Erythroblast (primary cell): ENCODE results near the gene HAUS6.
"Not testable (repeated sequence)": the region's sequence is repeated elsewhere in the genome, so short reads cannot be mapped to it uniquely, and the experiment has no call there.

Source experiments
- DNase-seq, 2 experiments: peaks; one replicate each; lab custom pipeline; 2025; lab: John Stamatoyannopoulos, UW
- GATA1 ChIP-seq: IDR thresholded peaks from 2 replicates; pipeline ENCODE4 v1.6.1; 2011; ENCODE audit warnings: low read depth, mild to moderate bottlenecking, control low read depth, low read length, moderate library complexity
- POLR2A ChIP-seq: IDR thresholded peaks from 2 replicates; pipeline ENCODE4 v1.6.1; 2011; ENCODE audit warnings: mild to moderate bottlenecking, low read length

Gene HAUS6, protein sequence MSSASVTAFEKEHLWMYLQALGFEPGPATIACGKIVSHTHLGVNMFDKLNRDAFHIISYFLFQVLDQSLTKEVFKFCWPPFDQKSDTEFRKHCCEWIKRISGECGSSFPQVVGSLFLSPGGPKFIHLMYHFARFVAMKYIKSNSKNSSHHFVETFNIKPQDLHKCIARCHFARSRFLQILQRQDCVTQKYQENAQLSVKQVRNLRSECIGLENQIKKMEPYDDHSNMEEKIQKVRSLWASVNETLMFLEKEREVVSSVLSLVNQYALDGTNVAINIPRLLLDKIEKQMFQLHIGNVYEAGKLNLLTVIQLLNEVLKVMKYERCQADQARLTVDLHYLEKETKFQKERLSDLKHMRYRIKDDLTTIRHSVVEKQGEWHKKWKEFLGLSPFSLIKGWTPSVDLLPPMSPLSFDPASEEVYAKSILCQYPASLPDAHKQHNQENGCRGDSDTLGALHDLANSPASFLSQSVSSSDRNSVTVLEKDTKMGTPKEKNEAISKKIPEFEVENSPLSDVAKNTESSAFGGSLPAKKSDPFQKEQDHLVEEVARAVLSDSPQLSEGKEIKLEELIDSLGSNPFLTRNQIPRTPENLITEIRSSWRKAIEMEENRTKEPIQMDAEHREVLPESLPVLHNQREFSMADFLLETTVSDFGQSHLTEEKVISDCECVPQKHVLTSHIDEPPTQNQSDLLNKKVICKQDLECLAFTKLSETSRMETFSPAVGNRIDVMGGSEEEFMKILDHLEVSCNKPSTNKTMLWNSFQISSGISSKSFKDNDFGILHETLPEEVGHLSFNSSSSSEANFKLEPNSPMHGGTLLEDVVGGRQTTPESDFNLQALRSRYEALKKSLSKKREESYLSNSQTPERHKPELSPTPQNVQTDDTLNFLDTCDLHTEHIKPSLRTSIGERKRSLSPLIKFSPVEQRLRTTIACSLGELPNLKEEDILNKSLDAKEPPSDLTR

DNA sequence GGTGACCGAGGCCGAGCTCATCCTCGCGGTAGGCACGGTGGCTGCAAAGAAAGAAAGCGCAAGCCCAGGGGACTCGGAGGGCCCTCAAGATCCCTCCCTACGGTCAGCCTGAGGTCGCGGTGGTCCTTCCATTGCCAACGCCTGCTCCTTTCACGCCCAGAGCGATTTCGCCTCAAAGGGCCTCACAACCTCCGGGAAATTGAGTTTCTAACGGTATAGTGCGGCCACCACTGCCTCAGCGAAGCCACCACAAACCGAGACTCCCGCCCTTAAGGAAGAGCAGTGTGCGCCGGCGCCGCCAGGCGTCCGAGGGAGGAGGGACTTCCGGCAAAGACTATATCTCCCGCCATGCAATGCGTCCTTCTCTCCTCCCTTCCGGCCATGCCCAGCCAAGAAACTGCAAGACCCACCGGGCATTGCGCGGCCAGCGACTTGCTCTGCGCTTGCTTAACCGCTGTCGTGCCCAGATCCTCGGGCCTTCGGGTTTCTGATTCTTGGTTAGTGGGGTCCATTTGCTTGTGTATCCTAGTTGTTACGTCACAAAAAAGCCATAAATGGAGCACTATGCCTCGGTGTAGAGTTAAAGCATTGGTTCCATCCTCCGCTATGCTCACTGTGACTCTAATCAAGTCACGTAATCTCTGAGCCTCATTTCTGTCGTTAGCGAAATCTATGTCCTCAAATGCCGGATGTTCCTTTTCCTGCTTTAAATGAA is at the start of gene HAUS6:
Gene HAUS6 (minus strand): TSS at position 274 of the 715 bp plus-strand sequence. CDS start 253 bp downstream, at position 21.
- TF ChIP-seq POLR2A (peak; percentile 97), GATA1 (no peak)
- DNase-seq, result peak; percentile 98

DNA sequence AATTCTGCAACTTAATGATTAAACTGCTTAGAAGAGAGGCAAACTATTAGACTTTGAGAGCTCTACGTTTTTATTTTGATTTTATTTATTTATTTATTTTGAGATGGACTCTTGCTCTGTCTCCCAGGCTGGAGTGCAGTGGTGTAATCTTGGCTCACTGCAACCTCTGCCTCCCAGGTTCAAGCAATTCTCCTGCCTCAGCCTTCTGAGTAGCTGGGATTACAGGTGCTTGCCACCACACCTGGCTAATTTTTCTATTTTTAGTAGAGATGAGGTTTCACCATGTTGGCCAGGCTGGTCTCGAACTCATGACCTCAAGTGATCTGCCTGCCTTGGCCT is 49.4 kb upstream of the HAUS6 start:
- DNase-seq, result not testable (repeated sequence)

DNA sequence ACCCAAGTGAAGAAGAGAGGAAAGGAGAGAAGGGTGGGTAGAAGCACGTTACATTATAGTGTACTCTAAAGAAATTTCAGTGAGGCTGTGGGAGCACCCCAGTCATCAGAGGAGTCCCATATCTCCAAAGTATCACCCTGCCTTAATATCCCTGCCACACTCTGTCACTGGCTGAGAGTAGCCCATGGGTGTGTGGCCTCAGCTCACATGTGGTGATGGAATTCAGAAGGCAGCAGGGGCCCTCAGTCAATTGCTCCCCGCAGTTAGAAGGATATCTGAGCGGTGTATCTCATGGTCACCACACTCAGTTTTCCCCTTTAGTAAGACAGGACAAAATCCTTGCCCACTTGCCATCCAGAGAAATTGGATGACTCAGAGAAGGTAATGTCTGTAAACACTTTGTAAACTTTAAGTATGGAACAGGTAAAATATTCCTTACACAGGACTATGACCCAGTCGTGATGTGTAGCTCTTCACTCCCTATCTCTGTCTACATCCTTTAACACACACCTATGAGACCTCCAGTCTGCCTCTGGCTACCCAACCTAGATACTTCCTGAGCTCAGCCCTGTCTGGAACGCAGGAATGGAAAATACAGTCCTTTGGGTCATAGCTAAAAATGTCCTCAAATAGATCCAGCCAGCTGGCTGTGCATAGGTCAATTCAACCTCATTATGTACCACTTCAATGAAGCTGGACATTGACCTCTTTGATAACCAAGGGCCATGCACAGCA is 48.9 kb upstream of the HAUS6 start:
- DNase-seq, result no peak
- TF ChIP-seq GATA1 (no peak), POLR2A (no peak)

DNA sequence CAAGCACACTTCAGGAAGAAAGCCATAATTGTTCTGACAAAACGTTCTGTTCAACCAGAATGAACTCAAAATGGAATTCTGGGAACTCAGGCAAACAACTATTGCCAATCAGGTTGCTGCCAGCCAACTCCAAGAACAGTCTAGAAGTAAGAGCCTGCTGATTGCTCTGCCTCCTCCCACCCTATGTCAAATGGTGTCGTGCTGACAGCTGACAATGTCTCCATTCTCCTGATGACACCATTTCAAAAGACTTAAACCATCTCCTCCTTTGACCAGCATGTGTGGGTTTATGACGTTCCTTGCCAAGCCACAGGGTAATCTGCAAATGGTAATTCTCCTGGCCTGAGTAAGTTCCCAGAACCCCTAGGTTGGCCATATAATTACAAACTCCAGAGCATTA is 46.5 kb upstream of the HAUS6 start:
- TF ChIP-seq POLR2A (no peak), GATA1 (no peak)
- DNase-seq, result no peak

DNA sequence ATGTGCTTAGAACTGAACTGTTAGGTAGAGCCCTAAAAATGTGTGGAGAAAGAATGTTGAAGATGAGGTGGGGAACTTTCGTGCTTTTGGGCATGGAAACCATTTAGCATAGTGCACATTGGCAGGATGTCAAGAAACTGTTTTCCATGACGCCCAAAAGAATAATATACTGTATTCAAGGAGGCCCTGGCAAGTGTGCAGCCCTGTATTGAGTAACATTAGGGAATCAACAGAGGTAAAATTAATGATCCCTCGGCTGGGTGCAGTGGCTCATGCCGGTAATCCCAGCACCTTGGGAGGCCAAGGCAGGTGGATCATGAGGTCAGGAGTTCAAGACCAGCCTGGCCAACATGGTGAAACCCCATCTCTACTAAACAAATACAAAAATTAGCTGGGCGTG is 45.5 kb upstream of the HAUS6 start:
- DNase-seq, result no peak
- TF ChIP-seq GATA1 (no peak), POLR2A (no peak)

DNA sequence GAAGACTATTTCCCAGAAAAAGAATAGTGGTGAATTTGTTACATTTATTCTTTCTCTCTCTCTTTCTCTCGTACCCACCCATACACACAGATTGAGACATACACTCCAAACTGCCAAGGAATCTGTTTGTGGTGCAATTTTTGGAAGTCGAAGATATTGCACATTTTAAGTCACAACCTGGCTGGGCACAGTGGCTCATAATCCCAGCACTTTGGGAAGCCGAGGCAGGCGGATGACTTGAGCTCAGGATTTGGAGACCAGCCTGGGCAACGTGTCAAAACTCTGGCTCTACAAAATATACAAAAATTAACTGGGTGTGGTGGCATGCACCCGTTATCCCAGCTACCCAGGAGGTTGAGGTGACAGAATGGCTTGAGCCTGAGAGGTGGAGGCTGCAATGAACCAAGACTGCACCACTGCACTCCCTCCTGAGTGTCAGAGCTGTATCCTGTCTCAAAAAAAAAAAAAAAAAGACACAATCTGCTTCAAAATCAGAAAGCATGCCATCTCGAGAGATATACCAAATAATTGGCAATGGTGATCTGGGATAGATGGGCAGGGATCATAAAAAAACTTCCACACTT is 43.8 kb upstream of the HAUS6 start:
- peak; percentile 38 to 55 for DNase-seq
- TF ChIP-seq GATA1 (no peak), POLR2A (no peak)

DNA sequence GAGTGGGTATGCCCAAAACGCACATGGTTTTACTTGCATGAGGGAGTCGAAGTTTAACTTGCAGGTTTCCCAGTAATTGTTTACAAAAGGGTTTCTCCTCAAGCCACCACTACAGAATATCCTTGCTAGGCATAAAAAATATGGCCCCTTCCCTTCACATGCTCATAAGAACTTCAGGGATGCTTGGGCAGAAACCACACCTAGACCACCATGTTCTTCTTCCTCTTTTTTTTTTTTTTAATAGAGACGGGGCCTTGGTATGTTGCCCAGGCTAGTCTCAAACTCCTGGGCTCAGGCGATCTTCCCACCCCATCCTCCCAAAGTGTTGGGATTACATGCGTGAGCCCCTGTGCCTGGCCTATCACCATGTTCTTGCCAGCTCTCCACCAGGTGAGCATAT is 43.2 kb upstream of the HAUS6 start:
- TF ChIP-seq GATA1, result no peak
- TF ChIP-seq POLR2A, result no peak

DNA sequence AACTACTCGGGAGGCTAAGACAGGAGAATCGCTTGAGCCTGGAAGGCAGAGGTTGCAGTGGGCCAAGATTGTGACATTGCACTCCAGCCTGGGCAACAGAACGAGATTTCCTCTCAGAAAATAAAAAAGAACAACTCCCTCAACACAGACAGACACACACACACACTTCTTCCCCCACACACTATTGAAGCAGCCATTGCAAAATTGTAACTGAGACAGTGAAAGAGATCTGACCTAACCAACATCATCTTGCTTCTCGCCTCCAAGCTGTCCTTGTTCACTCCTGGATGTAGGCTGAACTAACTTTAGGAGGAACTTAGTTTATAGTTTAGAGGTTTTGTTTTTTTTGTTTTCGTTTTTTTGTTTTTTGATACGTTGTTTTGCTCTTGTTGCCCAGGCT is 37.6 kb upstream of the HAUS6 start:
- no peak for TF ChIP-seq GATA1
- no peak for DNase-seq

More for the DNA sequence above, 43.2 kb upstream of the HAUS6 start:
- no peak for DNase-seq

DNA sequence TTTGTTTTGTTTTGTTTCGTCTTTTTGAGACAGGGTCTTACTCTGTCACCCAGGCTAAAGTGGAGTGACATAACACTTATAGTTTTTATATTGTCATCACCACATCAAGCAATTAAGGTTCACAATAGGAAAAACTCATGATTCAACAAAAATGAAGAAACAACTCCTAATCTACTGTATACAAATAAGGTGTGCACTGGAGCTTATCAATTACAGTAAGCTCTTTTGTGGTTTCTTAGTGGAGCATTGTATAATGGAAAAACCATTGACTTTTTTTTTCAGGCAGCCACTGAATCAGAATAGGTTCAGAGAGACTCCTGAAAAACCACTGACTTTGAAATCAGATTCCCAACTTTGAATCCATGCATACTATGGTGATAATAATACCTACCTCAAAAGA is 35.4 kb upstream of the HAUS6 start:
- DNase-seq, result no peak
- no peak for TF ChIP-seq POLR2A
- no peak for TF ChIP-seq GATA1

DNA sequence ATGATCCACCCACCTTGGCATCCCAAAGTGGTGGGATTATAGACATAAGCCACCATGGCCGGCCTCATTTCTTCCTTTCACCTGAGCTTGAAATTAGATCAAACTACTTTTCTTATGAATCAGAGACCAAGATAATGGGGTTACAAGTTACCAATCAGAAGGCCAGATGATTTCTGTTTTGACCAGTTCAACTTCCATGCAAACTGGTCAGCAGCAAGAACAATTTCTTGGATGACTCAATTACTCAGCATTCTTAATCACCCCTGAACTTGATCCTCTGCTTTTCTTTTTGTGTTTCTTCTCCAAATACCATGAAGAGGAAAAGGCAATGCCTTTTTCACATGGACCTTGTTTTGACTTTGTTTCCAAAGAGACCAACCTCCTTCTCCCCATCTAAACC is 34.6 kb upstream of the HAUS6 start:
- no peak for DNase-seq
- no peak for TF ChIP-seq POLR2A
- no peak for TF ChIP-seq GATA1

DNA sequence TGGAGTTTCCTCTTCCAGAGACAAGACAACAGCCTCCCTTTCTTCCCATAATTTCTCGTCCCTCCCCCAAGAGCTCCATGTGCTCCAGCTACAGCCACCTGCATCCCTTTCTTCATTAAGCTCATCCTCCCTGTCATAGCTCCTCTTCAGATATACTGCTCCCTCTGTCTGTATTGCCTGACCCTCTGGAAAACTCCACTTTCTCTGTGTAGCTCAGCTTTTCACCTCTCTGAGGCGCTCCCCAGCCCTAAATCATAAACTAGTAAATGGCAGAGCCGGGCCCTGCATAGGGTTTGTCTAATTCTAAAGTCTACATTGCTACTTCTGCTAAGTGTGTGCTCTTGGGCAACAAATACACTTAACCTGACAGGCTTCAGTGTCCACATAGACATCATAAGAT is 33.4 kb upstream of the HAUS6 start:
- TF ChIP-seq POLR2A (no peak), GATA1 (no peak)
- DNase-seq, result no peak

DNA sequence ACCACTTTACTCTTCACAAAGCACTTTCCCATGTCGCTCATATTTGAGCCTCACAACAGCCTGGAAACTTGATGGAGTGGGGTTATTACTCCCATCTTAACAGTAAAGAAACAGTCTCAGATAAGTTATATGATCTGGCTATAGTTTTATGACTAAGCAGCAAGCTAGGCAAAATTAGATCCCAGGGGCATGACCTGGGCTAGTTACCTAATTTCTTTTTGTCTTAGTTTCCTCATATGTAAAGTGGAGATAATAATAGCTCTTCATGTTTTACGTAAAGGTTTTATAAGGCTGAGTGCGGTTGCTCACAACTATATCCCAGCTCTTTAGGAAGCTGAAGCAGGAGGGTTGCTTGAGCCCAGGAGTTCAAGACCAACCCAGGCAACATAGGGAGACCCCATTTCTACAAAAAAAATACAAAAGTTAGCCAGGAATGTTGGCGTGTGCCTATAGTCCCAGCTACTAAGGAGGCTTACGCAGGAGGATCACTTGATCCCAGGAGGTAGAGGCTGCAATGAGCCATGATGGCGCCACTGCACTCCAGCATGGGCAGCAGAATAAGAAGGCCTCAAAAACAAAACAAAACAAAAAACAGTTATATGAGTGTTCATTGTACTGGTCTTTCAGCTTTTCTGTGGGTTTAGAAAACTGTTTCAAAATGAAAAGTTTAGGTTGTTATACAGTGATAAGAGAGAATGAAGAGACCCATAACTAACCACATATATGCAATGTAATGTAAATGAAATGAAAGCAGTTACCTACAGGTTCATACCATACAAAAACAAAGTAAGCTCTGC is 31.0 kb upstream of the HAUS6 start:
- TF ChIP-seq GATA1, result no peak
- no peak for TF ChIP-seq POLR2A
- DNase-seq, result no peak
